SK-N-SH (cell line): ENCODE results near the gene PAQR3. TPM values are rescaled to one million over a fixed set of nuclear protein-coding genes. Genes with fewer than 3 reads are reported as not detected.

Experiments
- REST ChIP-seq: IDR thresholded peaks from 2 replicates; pipeline ENCODE4 v1.6.1; 2012; ENCODE audit warnings: mild to moderate bottlenecking, low read depth, low read length, moderate library complexity
- polyA plus RNA-seq, 3 experiments: library from polyadenylated mRNA; depleted of rRNA; stranded (reverse); fragments of >200 nt; gene quantifications; 2 replicates each; pipeline ENCODE4 v1.2.3, GENCODE V29; 2012
- small RNA-seq, 7 experiments: library from RNA; depleted of rRNA; stranded (forward); fragments of <200 nt; gene quantifications; one replicate each; pipeline ENCODE3, GENCODE V24; 2012

The PAQR3 gene
- polyA plus RNA-seq, 1 of the 3 experiments (the other 2 are of a cell fraction) = 10.3 TPM

GRCh38 chr4:78862314-78862737 is 76.9 kb downstream of the PAQR3 start (continued):
- TF ChIP-seq REST = no peak

Small RNAs within 50 kb of the gene (small RNA-seq; reads per million reads assigned to genes)
- gene RN7SL127P = 0 reads per million in 7 experiments

Other genes starting within 250 kb of the PAQR3 start
- gene BMP2K, start 163.1 kb downstream of the PAQR3 start, polyA plus RNA-seq (2012; rRNA removed) = 7.2 and 10.0 TPM in 2 replicates